Endodermal cell (in vitro differentiated cells): ENCODE results near the gene ABHD2. TPM values are rescaled to one million over a fixed set of nuclear protein-coding genes. Genes with fewer than 3 reads are reported as not detected.
A peak's percentile ranks its signal among the peaks of the same experiment; 100 is the strongest.

Source experiments
- DNase-seq: peaks from one replicate; pipeline ENCODE4 v3.0.0-alpha.2; 2017
- H3K27ac ChIP-seq: 2 replicates; pipeline ENCODE4 v1.5.1; 2013; ENCODE audit warnings: mild to moderate bottlenecking, low read depth, low read length, moderate library complexity
- H3K27me3 ChIP-seq: 2 replicates; pipeline ENCODE4 v1.6.1; 2013; ENCODE audit warnings: mild to moderate bottlenecking, low read length, moderate library complexity; ENCODE audit not compliant: insufficient read depth, control insufficient read depth, poor library complexity, severe bottlenecking
- H3K36me3 ChIP-seq: 2 replicates; pipeline ENCODE4 v1.7.0; 2013; ENCODE audit warnings: mild to moderate bottlenecking, low read length, moderate library complexity; ENCODE audit not compliant: control insufficient read depth, insufficient read depth
- H3K4me1 ChIP-seq: one replicate; pipeline ENCODE4 v1.7.0; 2013; ENCODE audit warnings: low read length; ENCODE audit not compliant: control insufficient read depth, insufficient read depth
- H3K4me3 ChIP-seq: 2 replicates; pipeline ENCODE4 v1.5.1; 2013; ENCODE audit warnings: mild to moderate bottlenecking, low read length, moderate library complexity
- H3K9ac ChIP-seq: 2 replicates; pipeline ENCODE4 v1.6.1; 2013; ENCODE audit warnings: mild to moderate bottlenecking, low read length, moderate library complexity; ENCODE audit not compliant: poor library complexity, severe bottlenecking; ENCODE audit errors: extremely low read depth
- H3K9me3 ChIP-seq: 2 replicates; pipeline ENCODE4 v1.6.1; 2013; ENCODE audit warnings: mild to moderate bottlenecking, low read length, moderate library complexity; ENCODE audit not compliant: control insufficient read depth
- H3K27ac Mint-ChIP-seq: 2 replicates; pipeline ENCODE4 v1.8.0; 2020; ENCODE audit warnings: mixed read lengths
- H3K27me3 Mint-ChIP-seq: 2 replicates; pipeline ENCODE4 v1.8.0; 2021; ENCODE audit warnings: mild to moderate bottlenecking, mixed read lengths; ENCODE audit not compliant: insufficient read depth
- H3K36me3 Mint-ChIP-seq: 2 replicates; pipeline ENCODE4 v1.8.0; 2020; ENCODE audit warnings: low read depth, mixed read lengths
- H3K4me1 Mint-ChIP-seq: 2 replicates; pipeline ENCODE4 v1.8.0; 2020; ENCODE audit warnings: mixed read lengths
- H3K4me3 Mint-ChIP-seq: 2 replicates; pipeline ENCODE4 v1.8.0; 2020; ENCODE audit warnings: mild to moderate bottlenecking, moderate library complexity, mixed read lengths
- H3K9me3 Mint-ChIP-seq: 2 replicates; pipeline ENCODE4 v1.8.0; 2020; ENCODE audit warnings: mild to moderate bottlenecking, mixed read lengths
- WGBS, 2 experiments: methylation state at CpG; one replicate each; pipeline versions ENCODE4 v1.1.5 to v1.1.7; 2013; ENCODE audit warnings: missing lambda C conversion rate in 2 of 2, mixed read lengths in 1 of 2; ENCODE audit not compliant: insufficient coverage in 1 of 2, insufficient read length in 1 of 2; 5-methylcytosine and 5-hydroxymethylcytosine counted together
- total RNA-seq, 2 donors: library from RNA; stranded (reverse); fragmentation: NEBNext Ultra II Directional in 1 of 2; extraction: Animal tissue kit (Norgen Biotek cat#: 25700) in 1 of 2; gene quantifications; 2 replicates in 1 of 2; 3 replicates in 1 of 2; pipeline ENCODE4 v1.2.1, GENCODE V29; 2021
- TF ChIP-seq, protein P1 (sequence below): fragments of 200-600 bp; sonication (generic); conservative IDR thresholded peaks from 2 replicates; pipeline ENCODE4 v1.5.0; 2021; ENCODE audit warnings: antibody characterized with exemption, mild to moderate bottlenecking

ABHD2 gene
- total RNA-seq, 2 donors from 2014 or later, result 24.1 to 26.0 TPM

DNA sequence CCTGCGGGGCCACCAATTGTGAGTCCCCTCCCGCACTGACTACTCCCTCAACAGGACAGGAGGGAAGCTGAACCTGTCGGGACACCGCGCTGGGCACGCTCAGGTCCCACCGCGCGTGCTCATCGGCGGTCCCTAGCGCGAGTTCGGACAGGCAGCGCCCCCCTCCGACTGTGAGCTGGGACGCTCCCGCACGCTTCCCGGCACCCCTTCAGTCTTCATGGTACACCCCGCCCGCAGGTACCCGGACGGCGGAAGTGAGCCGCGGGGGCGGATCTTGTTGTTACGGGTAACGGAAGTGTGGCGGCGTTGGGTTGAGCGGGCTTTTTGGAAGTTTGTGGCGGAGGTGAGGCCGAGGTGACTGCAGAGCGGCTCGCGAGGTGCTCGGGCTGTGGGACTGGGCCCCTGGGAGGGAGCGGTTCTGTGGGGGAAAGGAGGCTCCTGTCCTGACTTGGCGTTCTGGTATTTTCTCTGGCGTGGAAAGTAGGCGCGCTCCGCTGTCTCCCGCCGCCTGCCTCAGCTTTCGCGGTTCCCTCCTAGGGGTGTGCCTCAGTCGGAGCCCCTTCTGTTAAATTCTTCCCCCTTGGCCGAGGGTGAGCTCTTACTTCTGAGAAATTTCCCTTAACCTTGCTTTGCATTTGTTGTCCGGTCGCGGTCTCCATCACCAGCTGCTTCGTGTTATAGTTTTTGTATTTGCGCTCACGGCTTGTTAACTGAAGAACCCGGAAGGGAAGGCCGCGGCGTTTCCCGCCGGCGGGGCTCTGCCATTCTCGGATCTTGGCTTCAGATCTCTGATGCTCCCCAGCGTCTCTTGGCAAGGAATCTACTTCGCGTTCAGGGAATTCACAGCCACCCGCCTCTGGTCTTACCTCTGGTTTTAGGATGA, 155.7 kb downstream of the ABHD2 start, which contains the start of gene FANCI:
Gene FANCI, plus strand, starts transcription at position 289 of the 883 bp plus-strand sequence. CDS start 3,669 bp downstream, outside the sequence.
- peak; percentile 99 for DNase-seq
- H3K4me1 ChIP-seq, result no peaks in the 10 kb centered on the region
- peaks cover 20% of the 10 kb centered on the region for H3K36me3 Mint-ChIP-seq
- H3K27ac Mint-ChIP-seq, result peak within 1 kb of the TSS; percentile 84
- WGBS, 2 experiments, result 0% methylated on average over 33 to 69 of the region's 69 CpGs
- TF ChIP-seq, protein P1, sequence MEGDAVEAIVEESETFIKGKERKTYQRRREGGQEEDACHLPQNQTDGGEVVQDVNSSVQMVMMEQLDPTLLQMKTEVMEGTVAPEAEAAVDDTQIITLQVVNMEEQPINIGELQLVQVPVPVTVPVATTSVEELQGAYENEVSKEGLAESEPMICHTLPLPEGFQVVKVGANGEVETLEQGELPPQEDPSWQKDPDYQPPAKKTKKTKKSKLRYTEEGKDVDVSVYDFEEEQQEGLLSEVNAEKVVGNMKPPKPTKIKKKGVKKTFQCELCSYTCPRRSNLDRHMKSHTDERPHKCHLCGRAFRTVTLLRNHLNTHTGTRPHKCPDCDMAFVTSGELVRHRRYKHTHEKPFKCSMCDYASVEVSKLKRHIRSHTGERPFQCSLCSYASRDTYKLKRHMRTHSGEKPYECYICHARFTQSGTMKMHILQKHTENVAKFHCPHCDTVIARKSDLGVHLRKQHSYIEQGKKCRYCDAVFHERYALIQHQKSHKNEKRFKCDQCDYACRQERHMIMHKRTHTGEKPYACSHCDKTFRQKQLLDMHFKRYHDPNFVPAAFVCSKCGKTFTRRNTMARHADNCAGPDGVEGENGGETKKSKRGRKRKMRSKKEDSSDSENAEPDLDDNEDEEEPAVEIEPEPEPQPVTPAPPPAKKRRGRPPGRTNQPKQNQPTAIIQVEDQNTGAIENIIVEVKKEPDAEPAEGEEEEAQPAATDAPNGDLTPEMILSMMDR, result peak; percentile 70
- peaks cover 16% of the 10 kb centered on the region for H3K36me3 ChIP-seq
- H3K9me3 Mint-ChIP-seq, result peaks cover 20% of the 10 kb centered on the region
- H3K27me3 Mint-ChIP-seq, result peaks cover 26% of the 10 kb centered on the region
- peak within 1 kb of the TSS; percentile 63 for H3K9ac ChIP-seq
- peak within 1 kb of the TSS; percentile 95 for H3K4me3 Mint-ChIP-seq
- H3K9me3 ChIP-seq, result peaks cover 21% of the 10 kb centered on the region
- peak within 1 kb of the TSS; percentile 92 for H3K4me3 ChIP-seq
- peaks cover 17% of the 10 kb centered on the region for H3K4me1 Mint-ChIP-seq
- H3K27ac ChIP-seq, result no peak within 1 kb of the TSS
- peaks cover 4% of the 10 kb centered on the region for H3K27me3 ChIP-seq

DNA sequence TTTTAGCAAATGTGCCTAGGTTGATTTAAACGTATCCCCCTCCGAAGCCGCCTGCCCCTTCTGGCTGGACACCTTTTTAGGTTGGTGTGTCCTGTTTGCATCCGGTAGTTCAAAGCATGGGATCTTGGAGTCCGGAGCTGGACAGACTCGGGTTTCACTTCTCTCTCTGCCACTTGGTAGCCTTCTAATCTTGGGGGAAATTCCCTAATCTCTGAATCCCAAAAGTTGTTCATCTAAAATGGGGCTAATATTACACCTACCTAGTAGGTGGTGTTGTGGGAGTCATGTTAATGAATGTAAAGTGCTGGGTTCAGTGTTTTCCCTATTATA, 156.3 kb downstream of the ABHD2 start:
- peaks cover 21% of the 10 kb centered on the region for H3K9me3 Mint-ChIP-seq
- H3K4me1 Mint-ChIP-seq, result peaks cover 17% of the 10 kb centered on the region
- Histone ChIP-seq H3K36me3 (peaks cover 22% of the 10 kb centered on the region), H3K27ac (no peak overlapping the region), H3K27me3 (peaks cover 4% of the 10 kb centered on the region), H3K9me3 (peaks cover 21% of the 10 kb centered on the region), H3K9ac (peak overlapping the region; percentile 63), H3K4me1 (no peaks in the 10 kb centered on the region), H3K4me3 (peak overlapping the region; percentile 92)
- peak overlapping the region; percentile 95 for H3K4me3 Mint-ChIP-seq
- no peak for DNase-seq
- 0 to 3% methylated on average over 5 to 6 of the region's 6 CpGs for WGBS, 2 experiments
- peak overlapping the region; percentile 84 for H3K27ac Mint-ChIP-seq
- H3K36me3 Mint-ChIP-seq, result peaks cover 25% of the 10 kb centered on the region
- peaks cover 24% of the 10 kb centered on the region for H3K27me3 Mint-ChIP-seq
- TF ChIP-seq, protein P1, result no peak

DNA sequence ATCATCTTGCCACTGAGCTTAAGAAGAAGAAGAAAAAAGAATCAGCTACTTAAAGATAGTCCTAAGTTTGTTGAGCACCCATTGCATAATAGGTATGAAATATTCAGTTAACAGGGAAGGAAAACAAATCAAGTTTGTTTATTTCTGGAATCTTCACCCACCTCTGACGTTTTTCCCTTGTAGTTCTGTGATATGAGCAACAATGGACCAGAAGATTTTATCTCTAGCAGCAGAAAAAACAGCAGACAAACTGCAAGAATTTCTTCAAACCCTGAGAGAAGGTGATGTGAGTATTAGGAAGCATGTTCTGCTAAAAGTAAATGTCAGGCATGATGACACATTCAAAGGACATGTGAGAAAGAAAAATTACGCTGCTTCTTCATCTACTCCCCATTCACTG, 159.2 kb downstream of the ABHD2 start:
- WGBS, 2 experiments, result 75 to 92% methylated on average over 2 of the region's 2 CpGs
- H3K36me3 Mint-ChIP-seq, result peaks cover 46% of the 10 kb centered on the region

More for the DNA sequence above, 159.2 kb downstream of the ABHD2 start:
- Histone ChIP-seq H3K27ac (no peak overlapping the region), H3K27me3 (peaks cover 4% of the 10 kb centered on the region), H3K9ac (no peak overlapping the region), H3K9me3 (peaks cover 18% of the 10 kb centered on the region), H3K36me3 (peaks cover 41% of the 10 kb centered on the region), H3K4me3 (no peak overlapping the region), H3K4me1 (no peaks in the 10 kb centered on the region)
- no peak overlapping the region for H3K4me3 Mint-ChIP-seq
- DNase-seq, result no peak
- TF ChIP-seq, protein P1, result no peak
- H3K27me3 Mint-ChIP-seq, result peaks cover 11% of the 10 kb centered on the region
- H3K4me1 Mint-ChIP-seq, result peaks cover 17% of the 10 kb centered on the region
- H3K9me3 Mint-ChIP-seq, result peaks cover 14% of the 10 kb centered on the region
- H3K27ac Mint-ChIP-seq, result no peak overlapping the region
